Vagina (tissue), 2 donors: ENCODE results near the gene KCNIP2. TPM values are rescaled to one million over a fixed set of nuclear protein-coding genes. Genes with fewer than 3 reads are reported as not detected.

Experiments
- DNase-seq, 2 donors: peaks; one replicate each; pipeline ENCODE4 v3.0.0-alpha.2; 2017; ENCODE audit errors: extremely low spot score in 2 of 2
- H3K27ac ChIP-seq: fragments of 200-600 bp; sonication (generic); one replicate; pipeline ENCODE4 v1.5.1; 2019
- H3K27me3 ChIP-seq: fragments of 200-600 bp; sonication (generic); one replicate; pipeline ENCODE4 v1.5.1; 2019
- H3K36me3 ChIP-seq, 2 donors: fragments of 200-600 bp; sonication (generic); one replicate each; pipeline ENCODE4 v1.5.1; 2017 to 2019
- H3K4me1 ChIP-seq: fragments of 200-600 bp; sonication (generic); one replicate; pipeline ENCODE4 v1.5.1; 2019
- H3K4me3 ChIP-seq, 2 donors: fragments of 200-600 bp; sonication (generic); 1 replicate in 1 of 2; 2 replicates in 1 of 2; pipeline ENCODE4 v1.5.1; 2016 to 2019
- H3K9me3 ChIP-seq: fragments of 200-600 bp; sonication (generic); one replicate; pipeline ENCODE4 v1.5.1; 2019
- POLR2A ChIP-seq, 2 donors: fragments of 450-650 bp; IDR thresholded peaks; one replicate each; pipeline ENCODE4 v1.6.1; 2017; ENCODE audit warnings: antibody characterized with exemption in 2 of 2, mild to moderate bottlenecking in 2 of 2, moderate library complexity in 2 of 2
- POLR2AphosphoS5 ChIP-seq, 2 donors: sonication (generic); formaldehyde crosslinking; IDR thresholded peaks; one replicate each; pipeline ENCODE4 v1.9.0; 2017; ENCODE audit warnings: antibody characterized with exemption in 2 of 2, mild to moderate bottlenecking in 2 of 2, low read depth in 1 of 2; ENCODE audit not compliant: insufficient read depth in 1 of 2
- intact Hi-C: fragments of 100-400 bp; cut with DNase I; formaldehyde crosslinking; loops from one replicate; pipeline ENCODE4 v1.15.1; 2023
- total RNA-seq: library from RNA; depleted of rRNA; stranded (reverse); fragments of >200 nt; gene quantifications from one replicate; pipeline ENCODE4 v1.2.3, GENCODE V29; 2016
- TF ChIP-seq, protein P1 (sequence below), 3 experiments: fragments of 450-650 bp in 2 of 3; fragments of 200-600 bp in 1 of 3; sonication (generic) in 1 of 3; IDR thresholded peaks; one replicate each; pipeline ENCODE4 v1.5.1; 2017 to 2019; ENCODE audit warnings: antibody characterized with exemption in 3 of 3, mild to moderate bottlenecking in 2 of 3, moderate library complexity in 2 of 3

Gene KCNIP2
- total RNA-seq, 1 donor from 2014 or later: 5.9 TPM

DNA sequence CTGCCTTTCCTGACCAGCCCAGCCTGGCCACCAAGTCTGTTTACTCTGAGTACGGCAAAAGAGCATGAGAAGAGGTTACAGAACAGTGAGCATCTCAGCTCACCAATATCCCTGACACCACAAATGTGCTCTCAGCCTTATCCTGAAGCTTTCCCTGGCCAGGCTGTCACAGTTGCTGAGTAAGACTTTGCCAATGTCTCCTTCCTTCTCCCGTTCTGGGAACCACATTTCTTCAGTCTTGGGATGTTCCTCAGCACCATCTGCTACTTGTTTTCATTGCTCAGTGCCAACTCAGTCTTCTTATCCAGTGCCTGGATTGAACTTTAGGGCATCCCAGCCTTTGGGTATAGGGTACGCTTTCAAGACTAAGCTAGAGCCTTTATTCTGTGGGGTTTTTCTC lies 7.1 kb upstream of the KCNIP2 start:
- Histone ChIP-seq H3K36me3 (peaks cover 0 to 17% of the 10 kb centered on the region in 2 donors), H3K4me1 (no peaks in the 10 kb centered on the region), H3K4me3 (no peak overlapping the region), H3K27me3 (no peaks in the 10 kb centered on the region), H3K27ac (no peak overlapping the region), H3K9me3 (no peaks in the 10 kb centered on the region)
- no peak for TF ChIP-seq POLR2A (IDR thresholded peaks at IDR 0.05)
- TF ChIP-seq, protein P1, sequence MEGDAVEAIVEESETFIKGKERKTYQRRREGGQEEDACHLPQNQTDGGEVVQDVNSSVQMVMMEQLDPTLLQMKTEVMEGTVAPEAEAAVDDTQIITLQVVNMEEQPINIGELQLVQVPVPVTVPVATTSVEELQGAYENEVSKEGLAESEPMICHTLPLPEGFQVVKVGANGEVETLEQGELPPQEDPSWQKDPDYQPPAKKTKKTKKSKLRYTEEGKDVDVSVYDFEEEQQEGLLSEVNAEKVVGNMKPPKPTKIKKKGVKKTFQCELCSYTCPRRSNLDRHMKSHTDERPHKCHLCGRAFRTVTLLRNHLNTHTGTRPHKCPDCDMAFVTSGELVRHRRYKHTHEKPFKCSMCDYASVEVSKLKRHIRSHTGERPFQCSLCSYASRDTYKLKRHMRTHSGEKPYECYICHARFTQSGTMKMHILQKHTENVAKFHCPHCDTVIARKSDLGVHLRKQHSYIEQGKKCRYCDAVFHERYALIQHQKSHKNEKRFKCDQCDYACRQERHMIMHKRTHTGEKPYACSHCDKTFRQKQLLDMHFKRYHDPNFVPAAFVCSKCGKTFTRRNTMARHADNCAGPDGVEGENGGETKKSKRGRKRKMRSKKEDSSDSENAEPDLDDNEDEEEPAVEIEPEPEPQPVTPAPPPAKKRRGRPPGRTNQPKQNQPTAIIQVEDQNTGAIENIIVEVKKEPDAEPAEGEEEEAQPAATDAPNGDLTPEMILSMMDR (IDR thresholded peaks at IDR 0.05): no peak
- no peak for TF ChIP-seq POLR2AphosphoS5 (IDR thresholded peaks at IDR 0.05; ENCODE audit: insufficient read depth in 1 of 2, low read depth in 1 of 2)
- intact Hi-C loops: no loop called here
- DNase-seq: peak in 1 of 2 donors; percentile 34

DNA sequence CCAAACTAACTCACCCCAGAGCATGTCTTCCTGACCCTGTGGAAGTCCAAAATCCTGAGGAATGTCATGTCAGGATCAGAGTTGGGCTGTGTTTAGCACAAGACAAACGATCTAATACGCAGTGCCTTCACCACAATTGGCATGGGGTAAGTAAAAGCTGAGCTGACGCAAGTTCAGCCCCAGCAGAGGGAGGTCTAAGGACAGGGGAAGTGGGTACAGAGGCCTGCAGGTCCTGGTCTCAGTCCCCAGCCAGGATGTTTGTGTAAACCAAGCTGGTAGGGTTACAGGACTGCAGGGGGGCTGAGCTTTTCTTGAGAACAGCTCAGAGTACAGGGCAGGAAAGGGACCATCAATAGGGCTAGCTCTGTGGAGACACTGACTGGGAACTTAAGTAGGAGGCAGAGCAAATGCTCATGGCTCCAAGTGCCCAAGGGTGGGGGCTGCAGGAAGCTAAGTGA lies 5.3 kb upstream of the KCNIP2 start:
- no peak overlapping the region for H3K27ac ChIP-seq
- peaks cover 2% of the 10 kb centered on the region for H3K4me1 ChIP-seq
- intact Hi-C loops: loop anchor here (10.0 kb wide), 1 partner anchor 156 kb away; no protein-coding TSS in a partner anchor
- peaks cover 0 to 24% of the 10 kb centered on the region in 2 donors for H3K36me3 ChIP-seq
- TF ChIP-seq POLR2A (IDR thresholded peaks at IDR 0.05) (no peak), POLR2AphosphoS5 (IDR thresholded peaks at IDR 0.05; ENCODE audit: insufficient read depth in 1 of 2, low read depth in 1 of 2) (no peak)
- TF ChIP-seq, protein P1 (IDR thresholded peaks at IDR 0.05): no peak
- no peaks in the 10 kb centered on the region for H3K9me3 ChIP-seq
- DNase-seq: peak in 1 of 2 donors; percentile 61
- H3K4me3 ChIP-seq: no peak overlapping the region
- H3K27me3 ChIP-seq: no peaks in the 10 kb centered on the region

DNA sequence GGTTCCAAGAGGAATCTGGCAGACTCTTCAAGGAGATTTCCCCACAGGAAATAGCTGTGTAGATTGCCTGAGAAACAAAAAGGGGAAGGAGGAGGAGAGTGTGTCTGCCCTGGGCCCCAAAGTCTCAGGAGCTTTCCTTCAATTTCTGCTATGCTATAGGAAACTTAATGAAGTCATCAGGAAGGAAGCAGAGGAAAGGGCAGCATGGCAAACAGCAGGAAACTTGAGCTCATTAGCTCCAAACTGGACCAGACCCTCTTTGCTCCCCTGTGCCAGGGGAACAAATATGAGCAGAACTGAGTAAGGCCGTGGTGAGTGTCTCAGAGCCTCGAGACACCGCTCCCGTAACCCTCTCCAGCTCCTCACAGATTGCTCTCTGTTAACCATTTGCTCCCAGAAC lies 4.8 kb upstream of the KCNIP2 start:
- Histone ChIP-seq H3K27ac (no peak overlapping the region), H3K4me1 (peaks cover 7% of the 10 kb centered on the region), H3K9me3 (no peaks in the 10 kb centered on the region), H3K36me3 (peaks cover 0 to 24% of the 10 kb centered on the region in 2 donors), H3K27me3 (no peaks in the 10 kb centered on the region), H3K4me3 (no peak overlapping the region)
- no peak for DNase-seq
- TF ChIP-seq POLR2A (IDR thresholded peaks at IDR 0.05) (no peak), POLR2AphosphoS5 (IDR thresholded peaks at IDR 0.05; ENCODE audit: insufficient read depth in 1 of 2, low read depth in 1 of 2) (no peak)
- TF ChIP-seq, protein P1 (IDR thresholded peaks at IDR 0.05): no peak
- intact Hi-C loops: loop anchor here (10.0 kb wide), 1 partner anchor 156 kb away; no protein-coding TSS in a partner anchor

DNA sequence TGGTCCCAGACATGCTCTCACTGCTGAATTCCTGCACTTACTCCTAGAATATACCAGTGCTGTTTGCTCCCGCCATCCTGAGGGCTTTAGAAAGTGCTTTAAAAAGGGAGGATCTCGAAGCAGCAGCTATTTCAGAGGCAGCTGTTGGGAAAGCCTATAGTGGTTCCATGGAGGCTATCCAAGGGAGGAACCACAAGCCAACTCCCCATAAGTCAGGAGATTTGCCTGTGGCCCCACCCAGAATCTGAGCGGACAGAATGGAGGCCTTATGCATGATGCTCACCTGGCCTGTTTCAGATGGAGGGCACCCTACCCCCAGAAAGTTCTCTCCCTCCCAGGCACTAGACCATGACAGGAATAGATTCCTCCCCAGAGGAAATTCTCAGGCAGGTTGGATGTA lies 2.3 kb upstream of the KCNIP2 start:
- peaks cover 21% of the 10 kb centered on the region for H3K4me1 ChIP-seq
- H3K9me3 ChIP-seq: no peaks in the 10 kb centered on the region
- intact Hi-C loops: loop anchor here (10.0 kb wide), 1 partner anchor 159 kb away; no protein-coding TSS in a partner anchor
- no peak overlapping the region for H3K4me3 ChIP-seq
- H3K36me3 ChIP-seq: peaks cover 0 to 24% of the 10 kb centered on the region in 2 donors
- DNase-seq: peak in 1 of 2 donors; percentile 77
- TF ChIP-seq POLR2AphosphoS5 (IDR thresholded peaks at IDR 0.05; ENCODE audit: insufficient read depth in 1 of 2, low read depth in 1 of 2) (no peak), POLR2A (IDR thresholded peaks at IDR 0.05) (no peak)
- TF ChIP-seq, protein P1 (IDR thresholded peaks at IDR 0.05): no peak
- no peaks in the 10 kb centered on the region for H3K27me3 ChIP-seq
- no peak overlapping the region for H3K27ac ChIP-seq

DNA sequence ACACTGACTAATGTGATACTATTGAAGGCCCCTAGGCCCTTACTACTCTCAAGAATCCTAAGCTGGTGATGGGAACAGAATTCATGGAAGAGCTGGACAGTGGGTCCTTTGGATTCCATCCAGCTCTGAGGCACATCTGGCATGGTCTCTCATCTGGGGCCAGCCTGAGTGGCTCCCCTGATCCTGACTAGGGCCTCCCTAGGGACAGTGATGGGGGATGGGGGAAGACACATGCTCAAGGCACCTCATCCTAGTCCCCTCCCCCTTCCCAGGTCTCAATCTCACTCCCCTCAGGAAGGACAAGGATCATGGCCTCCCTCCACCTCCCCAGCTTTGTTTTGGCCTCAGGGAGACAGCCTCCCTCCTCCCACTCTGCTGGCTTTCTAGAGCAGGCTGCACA lies 1.8 kb downstream of the KCNIP2 start:
- DNase-seq: no peak
- TF ChIP-seq, protein P1 (IDR thresholded peaks at IDR 0.05): no peak
- TF ChIP-seq POLR2A (IDR thresholded peaks at IDR 0.05): no peak
- TF ChIP-seq POLR2AphosphoS5 (IDR thresholded peaks at IDR 0.05; ENCODE audit: insufficient read depth in 1 of 2, low read depth in 1 of 2): no peak
- Histone ChIP-seq H3K4me1 (peaks cover 39% of the 10 kb centered on the region), H3K27ac (no peak overlapping the region), H3K9me3 (no peaks in the 10 kb centered on the region), H3K36me3 (peaks cover 0 to 18% of the 10 kb centered on the region in 2 donors), H3K4me3 (no peak overlapping the region), H3K27me3 (no peaks in the 10 kb centered on the region)
- intact Hi-C loops: loop anchor here (10.0 kb wide), 1 partner anchor 163 kb away; no protein-coding TSS in a partner anchor
